Stimulated activated CD8-positive, alpha-beta memory T cell treated with anti-CD3 and anti-CD28 coated beads, Interleukin-12 subunit alpha, Interleukin-12 subunit beta, amount 100 ng/mL, for 1 hour (primary cell): ENCODE data around the gene E2F3.

Experiments
- DNase-seq: peaks from one replicate; pipeline ENCODE4 v3.0.0-alpha.2; 2020; ENCODE audit warnings: low read depth

The E2F3 gene

GRCh38 chr6:20402342-20403069 is 827 bp downstream of the E2F3 start:
- DNase-seq: no peak

- peak; percentile 69 for DNase-seq
Measured at GRCh38 chr6:20403070-20403765, 1.5 kb downstream of the E2F3 start.

GRCh38 chr6:20403766-20404640 is 2.3 kb downstream of the E2F3 start:
- DNase-seq: peak; percentile 40

- peak; percentile 34 for DNase-seq
Measured at GRCh38 chr6:20404641-20405032, 3.0 kb downstream of the E2F3 start.

- no peak for DNase-seq
Measured at GRCh38 chr6:20408851-20409250, 7.2 kb downstream of the E2F3 start.

- no peak for DNase-seq
Measured at GRCh38 chr6:20409427-20409971, 7.8 kb downstream of the E2F3 start.

- DNase-seq: no peak
Measured at GRCh38 chr6:20411544-20411943, 9.9 kb downstream of the E2F3 start.

GRCh38 chr6:20411953-20412681 is 10.4 kb downstream of the E2F3 start:
- no peak for DNase-seq

GRCh38 chr6:20412682-20413073 is 11.0 kb downstream of the E2F3 start:
- DNase-seq: no peak

GRCh38 chr6:20413826-20414225 is 12.1 kb downstream of the E2F3 start:
- no peak for DNase-seq

- no peak for DNase-seq
Measured at GRCh38 chr6:20414711-20415110, 13.0 kb downstream of the E2F3 start.

- DNase-seq: no peak
Measured at GRCh38 chr6:20415304-20415703, 13.6 kb downstream of the E2F3 start.

- DNase-seq: no peak
Measured at GRCh38 chr6:20415712-20416454, 14.2 kb downstream of the E2F3 start.

GRCh38 chr6:20416567-20417345 is 15.1 kb downstream of the E2F3 start:
- no peak for DNase-seq

GRCh38 chr6:20417819-20418218 is 16.1 kb downstream of the E2F3 start:
- no peak for DNase-seq

- DNase-seq: no peak
Measured at GRCh38 chr6:20426177-20427082, 24.8 kb downstream of the E2F3 start.

GRCh38 chr6:20427856-20428255 is 26.2 kb downstream of the E2F3 start:
- DNase-seq: no peak

- no peak for DNase-seq
Measured at GRCh38 chr6:20432692-20433091, 31.0 kb downstream of the E2F3 start.

- no peak for DNase-seq
Measured at GRCh38 chr6:20433321-20433720, 31.6 kb downstream of the E2F3 start.
